ENCODE data around the gene ARF6.
A peak's percentile ranks its signal among the peaks of the same experiment; 100 is the strongest.
"Not testable (repeated sequence)": the region's sequence is repeated elsewhere in the genome, so short reads cannot be mapped to it uniquely, and the experiment has no call there.

ARF6 gene

DNA sequence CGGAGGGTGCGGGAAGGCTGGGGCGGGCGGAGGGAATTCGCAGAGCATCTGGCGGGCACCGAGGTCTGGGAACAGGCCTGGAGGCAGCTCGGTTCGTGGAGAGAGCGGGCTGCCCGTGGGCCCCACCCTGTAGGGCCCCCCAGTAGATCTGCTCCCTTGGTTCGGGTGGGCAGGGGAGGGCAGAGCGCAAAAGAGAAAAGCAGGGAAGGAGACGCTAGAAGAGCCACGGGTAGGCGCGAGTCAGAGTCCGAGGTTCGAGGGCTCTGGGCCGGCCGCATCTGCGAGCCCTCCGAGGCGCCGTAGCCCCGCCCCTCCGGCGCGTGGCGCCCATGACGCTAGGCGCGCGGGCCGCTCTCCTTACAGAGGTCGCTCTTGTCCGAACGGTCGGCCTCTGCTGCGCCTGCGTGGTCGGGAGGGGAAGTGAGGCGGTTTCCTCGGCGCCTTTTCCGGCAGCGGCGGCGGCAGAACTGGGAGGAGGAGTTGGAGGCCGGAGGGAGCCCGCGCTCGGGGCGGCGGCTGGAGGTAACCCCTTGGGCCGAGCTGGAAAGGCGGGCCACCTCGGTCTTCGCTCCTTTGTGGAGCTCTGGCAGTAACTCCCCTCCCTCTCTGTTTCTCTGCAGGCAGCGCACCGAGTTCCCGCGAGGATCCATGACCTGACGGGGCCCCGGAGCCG, at the start of gene ARF6:
Gene ARF6 (plus strand): TSS at position 447 of the 673 bp plus-strand sequence. CDS start 655 bp downstream, outside the sequence.
- DNase-seq (ENCODE audit: low read depth), result peak; percentile 85

DNA sequence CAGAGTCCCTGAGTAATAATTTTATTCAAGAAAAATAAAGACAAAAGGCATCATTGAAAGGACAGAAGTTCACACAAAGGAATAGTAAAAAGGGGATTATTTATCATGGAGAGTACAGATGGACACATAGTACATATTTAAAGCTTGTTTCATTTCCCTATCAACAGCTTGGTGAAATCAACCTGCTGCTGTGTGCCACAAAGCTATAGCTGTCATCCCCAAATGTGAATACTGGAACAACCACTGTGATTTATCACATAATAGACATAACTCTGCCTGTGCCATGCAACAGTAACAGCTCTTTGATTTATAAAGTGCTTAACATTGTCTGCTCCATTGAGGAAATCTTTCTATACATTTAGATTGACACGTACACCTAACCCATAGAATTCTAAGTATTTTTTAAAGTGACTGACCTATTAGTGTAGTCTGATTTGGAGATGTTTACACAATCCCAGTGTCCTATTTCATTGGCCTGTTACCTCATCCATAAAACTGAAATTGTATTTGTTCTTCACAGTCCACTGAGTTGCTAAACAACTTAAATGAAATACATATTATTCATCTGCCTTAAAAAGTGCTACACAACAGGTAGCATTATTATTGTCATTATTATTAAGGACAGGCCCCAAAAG, 43.6 kb upstream of the ARF6 start:
- DNase-seq (ENCODE audit: low read depth), result no peak

DNA sequence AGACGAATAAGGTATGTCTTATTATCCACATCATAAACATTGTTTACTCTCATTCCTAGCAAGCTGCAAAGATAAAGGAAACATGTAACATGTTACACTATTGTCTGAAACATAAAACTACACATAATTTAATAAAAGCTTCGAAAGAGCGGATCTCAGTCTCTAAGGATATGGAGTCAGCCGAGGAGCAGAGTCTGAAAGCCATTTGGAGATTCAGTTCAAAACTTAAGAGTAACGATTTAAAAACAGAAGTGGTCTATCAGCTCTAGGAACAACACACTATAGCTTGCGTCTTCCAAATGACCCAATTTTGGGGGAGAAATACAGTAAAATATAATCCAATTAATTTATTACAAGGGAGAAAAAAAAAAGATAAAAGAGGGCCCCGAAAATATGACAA, 41.1 kb upstream of the ARF6 start:
- no peak for DNase-seq (ENCODE audit: low read depth)

DNA sequence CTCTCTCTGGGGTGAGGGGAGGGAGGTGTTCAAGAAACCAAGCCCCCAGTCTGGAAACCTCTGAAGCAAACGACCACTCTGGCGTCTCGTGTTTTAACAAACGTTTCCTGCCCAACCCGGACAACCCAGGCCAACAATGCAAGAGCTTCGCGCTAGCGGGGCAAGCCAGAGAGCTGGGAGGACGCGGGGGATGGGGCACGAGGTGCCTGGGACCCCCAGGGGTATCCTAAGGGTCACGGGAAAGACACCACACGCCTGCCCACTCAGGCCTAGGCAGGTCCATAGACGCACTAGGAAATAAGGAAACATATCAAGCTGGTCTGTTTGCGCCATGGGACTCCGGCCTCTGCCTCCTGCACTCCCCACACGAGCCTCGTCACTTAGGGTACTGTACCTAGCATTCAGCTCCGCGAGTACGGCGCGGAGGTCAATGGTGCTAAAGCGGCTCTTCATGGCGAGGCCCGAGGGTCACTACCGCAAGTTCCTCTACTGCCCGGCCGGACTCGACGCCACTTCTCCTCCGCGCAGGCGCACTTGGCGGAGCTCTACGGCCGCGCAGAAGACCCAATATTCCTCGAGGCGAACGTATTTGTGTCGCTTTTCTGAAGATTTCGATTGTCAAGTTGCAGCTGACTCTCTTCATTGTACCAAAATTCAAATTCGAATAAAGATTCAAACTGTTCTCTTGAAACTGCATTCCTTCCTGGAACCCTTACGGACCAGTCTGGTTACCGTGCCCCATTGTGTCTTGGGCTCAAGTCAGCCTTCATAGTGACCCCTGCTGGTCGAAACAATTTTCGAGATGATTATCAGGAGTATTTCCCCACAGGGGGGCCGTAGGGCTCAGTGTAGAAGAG, 40.4 kb upstream of the ARF6 start, which contains the start of gene NEMF:
Gene NEMF (minus strand): TSS at position 488 of the 857 bp plus-strand sequence. CDS start 35 bp downstream, at position 453.
- DNase-seq (ENCODE audit: low read depth), result peak; percentile 62

DNA sequence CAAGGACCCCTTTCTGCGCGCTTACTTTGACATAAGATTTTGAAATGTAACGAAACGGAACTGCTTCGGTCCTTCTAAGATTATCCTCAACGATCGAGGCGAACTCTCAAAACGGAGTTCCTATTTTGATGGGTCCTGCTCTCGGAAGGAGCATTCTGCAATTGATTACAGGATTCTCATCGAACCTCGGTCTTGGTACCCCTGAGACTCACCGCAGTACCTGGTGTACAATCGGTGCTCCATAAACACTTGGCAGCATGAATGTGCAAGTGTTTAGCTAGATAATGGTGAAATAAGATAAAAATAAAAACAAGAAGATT, 39.8 kb upstream of the ARF6 start:
- DNase-seq (ENCODE audit: low read depth), result no peak

DNA sequence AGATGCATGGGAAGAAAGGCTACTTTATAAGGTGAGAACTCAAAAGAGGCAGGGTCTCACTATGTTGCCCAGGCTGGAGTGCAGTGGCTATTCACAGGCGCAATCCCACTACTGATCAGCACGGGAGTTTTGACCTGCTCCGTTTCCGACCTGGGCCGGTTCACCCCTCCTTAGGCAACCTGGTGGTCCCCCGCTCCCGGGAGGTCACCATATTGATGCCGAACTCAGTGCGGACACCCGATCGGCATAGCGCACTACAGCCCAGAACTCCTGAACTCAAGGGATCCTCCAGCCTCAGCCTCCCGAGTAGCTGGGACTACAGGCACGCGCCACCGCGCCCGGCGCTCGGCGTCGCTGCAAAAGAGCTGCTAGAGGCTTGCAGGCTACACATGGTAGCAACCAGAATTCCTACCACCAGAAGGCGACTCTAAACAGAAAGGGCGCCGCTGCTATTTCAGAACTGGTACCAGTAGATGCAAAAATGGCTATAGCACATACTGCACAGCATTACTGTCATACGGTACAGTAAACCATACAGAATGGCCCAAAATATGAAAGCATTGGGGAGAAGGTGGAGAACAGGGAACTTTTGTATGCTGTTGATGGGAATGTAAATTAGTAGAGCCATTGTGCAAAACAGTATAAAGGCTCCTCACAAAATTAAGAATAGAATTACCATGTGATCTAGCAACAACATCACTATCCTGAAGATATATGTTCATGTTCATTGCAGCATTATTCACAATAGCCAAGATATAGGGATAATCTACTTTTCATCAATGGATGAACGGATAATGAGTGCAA, 39.1 kb upstream of the ARF6 start:
- DNase-seq (ENCODE audit: low read depth), result peak; percentile 38

DNA sequence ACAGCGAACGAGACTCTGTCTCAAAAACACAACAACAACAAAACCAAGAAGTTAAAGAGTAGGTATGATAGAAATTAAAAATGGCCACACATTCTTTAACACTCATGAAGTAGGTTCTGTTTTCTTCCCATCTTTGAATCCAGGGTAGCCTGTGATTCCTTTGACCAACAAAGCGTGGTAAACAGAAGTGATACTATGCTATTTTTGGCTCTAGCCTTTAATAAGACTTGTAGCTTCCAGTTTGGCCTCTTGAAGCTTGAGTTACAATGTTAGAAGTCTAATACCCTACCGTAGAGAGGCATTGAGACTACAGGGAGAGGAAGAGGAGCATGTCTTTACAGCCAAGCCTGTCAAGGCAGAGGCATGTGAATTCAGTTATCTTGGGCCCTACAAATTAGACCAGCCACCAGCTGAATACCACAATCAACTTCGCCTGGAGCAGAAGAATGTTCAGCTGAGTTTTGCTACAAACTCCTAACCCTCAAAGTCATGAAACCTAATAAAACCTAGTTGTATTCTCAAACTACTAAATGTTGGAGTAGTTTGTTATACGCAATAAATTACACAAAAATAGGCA, 35.4 kb upstream of the ARF6 start:
- DNase-seq (ENCODE audit: low read depth), result no peak

DNA sequence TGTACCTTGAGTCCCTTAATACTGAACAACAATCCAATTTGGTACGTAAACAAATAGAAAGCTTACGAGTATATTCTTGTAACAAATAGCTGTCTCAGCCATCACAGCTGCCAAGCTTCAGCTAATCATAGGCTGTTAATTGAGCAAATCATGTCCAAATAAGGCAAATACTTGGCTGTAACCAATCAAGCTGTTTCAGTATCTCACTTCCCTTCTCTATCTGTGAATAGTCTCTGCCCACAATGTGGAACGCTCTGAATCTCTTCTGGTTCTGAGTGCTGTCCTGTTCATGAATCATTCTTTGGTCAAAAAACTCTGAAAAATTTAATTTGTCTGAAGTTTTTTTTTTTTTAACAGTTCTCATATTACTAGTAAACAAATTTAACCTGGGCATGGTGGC, 34.5 kb upstream of the ARF6 start:
- no peak for DNase-seq (ENCODE audit: low read depth)

DNA sequence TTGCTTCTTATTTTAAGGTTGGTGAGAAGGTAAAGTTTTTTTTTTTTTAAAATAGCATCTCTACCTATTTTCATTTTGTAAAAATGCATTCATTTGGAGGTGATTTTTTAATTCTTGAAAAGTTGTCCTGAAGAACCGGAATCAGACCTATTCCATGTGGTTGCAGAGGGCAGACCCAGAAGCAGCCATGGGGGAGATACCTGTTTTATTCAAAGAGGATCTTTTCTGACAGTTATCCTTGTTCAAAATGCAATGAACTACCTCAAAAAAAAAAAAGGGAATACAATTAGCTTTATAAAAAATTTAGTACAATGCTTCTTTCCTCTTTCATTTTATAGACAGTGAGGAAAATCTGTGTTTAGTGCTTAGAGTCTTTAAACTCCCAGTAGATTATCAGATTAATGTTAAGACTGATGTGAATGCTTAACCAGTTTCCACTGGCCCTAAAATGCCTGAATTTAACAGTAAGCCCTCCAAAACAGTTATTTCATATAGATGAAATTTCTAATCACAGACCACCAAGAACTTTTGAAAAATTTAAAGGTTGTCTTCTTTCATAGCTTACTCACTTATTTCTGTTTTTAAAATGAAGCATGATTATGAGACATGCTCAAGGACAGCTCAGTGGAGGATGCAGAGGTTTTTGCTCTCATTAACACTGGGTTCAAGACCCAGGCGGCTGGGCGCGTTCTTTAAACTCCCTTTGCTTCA, 31.7 kb upstream of the ARF6 start:
- DNase-seq (ENCODE audit: low read depth), result no peak

DNA sequence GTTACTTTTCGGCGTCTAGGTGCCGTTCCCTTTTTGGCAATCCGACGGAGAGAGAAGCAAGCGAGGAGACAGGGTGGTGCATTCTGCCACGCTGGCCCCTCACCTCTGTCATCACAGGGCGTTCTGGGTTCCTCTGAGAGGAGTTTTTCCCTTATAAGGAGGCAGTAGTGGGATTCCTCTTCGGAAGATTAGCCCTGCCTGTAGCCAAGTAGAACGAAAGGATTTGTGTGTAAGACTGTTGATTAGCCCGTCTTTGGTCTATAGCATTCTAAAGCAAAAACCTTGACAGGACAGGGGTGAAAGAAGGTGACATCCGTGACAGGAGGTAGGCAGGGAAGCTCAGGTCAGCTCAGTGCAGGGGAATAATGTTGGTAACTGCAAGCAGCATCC, 31.2 kb upstream of the ARF6 start:
- peak; percentile 33 for DNase-seq (ENCODE audit: low read depth)

DNA sequence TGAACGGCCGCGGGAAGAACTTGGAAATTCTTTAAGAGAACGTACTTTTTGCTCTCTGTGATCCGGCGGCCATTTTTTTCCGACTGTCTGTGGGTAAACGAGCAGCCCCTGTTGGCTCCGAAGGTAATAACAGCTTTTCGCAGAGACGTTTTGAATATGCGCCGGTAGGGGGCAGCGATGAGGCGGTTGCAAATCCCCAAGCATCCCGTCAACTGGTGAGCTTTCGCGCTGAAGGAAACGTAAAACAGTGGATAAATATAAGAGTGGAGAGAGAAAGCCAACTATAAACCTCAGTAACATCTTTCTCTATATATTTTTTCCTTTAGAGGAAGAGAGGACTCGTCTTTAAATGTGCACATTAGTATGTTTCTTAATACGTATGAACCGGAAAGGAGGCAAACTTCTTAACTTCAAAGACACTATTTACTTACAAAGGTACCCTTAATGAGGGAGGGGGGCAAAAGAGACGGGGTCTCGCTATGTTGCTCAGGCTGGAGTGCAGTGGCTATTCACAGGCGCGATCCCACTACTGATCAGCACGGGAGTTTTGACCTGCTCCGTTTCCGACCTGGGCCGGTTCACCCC, 30.7 kb upstream of the ARF6 start:
- peak; percentile 67 for DNase-seq (ENCODE audit: low read depth)

DNA sequence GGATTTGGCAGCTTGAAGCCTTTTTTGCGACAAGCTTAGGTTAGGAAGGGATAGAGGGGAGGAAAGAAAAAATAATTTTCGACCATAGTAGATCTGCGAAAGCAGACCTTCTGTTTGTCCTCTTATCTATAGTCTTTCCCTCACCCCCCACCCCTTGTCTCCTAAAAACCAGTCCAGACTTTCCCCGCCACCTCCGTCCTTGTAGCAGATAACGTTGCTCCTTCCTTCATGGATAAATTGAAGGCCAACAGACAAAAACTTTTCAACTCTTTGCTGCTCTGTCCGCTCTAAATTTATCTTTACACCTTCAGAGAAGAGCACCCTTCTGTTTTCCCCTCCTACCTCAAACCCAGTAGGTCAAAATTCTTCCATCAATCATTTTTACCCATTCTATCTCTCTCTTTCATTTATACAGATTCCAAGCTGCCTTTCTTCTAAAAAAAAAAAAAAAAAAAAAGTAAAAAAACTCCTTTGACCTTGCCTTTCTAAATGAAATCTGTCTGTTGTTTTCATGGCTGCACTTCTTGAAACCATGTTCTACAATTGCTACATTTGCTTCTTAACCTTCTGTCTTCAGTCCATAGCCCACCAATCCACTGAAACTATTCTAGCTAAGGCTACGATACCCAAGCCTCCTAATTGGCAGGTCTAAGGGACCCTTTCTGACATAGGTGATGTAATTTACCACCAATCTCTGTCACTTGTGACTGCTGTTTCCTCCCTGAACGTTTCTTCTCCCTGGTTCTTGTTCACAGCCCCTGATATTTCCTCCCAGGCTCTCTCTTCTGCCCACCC, 29.2 kb upstream of the ARF6 start:
- DNase-seq (ENCODE audit: low read depth), result peak; percentile 37

DNA sequence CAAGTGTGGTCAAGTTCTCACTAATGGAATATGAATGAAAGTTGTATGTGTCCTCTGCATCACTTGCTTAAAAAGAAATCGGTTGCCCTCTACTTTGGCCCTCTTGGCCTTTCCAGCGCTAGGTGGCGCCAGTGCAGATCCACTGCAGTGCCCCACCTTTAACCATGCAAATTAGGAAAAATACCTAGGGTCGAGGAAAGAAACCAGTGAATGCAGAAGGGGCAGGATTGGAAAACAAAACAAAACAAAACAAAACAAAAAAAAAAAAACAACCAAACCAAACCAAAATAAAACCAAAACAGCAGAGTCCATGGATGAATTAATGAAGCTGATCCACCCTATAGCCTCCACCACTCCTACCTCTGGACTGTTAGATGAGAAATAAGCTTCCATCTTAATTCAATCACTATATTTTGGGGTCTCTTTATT, 27.4 kb upstream of the ARF6 start:
- peak; percentile 47 for DNase-seq (ENCODE audit: low read depth)

DNA sequence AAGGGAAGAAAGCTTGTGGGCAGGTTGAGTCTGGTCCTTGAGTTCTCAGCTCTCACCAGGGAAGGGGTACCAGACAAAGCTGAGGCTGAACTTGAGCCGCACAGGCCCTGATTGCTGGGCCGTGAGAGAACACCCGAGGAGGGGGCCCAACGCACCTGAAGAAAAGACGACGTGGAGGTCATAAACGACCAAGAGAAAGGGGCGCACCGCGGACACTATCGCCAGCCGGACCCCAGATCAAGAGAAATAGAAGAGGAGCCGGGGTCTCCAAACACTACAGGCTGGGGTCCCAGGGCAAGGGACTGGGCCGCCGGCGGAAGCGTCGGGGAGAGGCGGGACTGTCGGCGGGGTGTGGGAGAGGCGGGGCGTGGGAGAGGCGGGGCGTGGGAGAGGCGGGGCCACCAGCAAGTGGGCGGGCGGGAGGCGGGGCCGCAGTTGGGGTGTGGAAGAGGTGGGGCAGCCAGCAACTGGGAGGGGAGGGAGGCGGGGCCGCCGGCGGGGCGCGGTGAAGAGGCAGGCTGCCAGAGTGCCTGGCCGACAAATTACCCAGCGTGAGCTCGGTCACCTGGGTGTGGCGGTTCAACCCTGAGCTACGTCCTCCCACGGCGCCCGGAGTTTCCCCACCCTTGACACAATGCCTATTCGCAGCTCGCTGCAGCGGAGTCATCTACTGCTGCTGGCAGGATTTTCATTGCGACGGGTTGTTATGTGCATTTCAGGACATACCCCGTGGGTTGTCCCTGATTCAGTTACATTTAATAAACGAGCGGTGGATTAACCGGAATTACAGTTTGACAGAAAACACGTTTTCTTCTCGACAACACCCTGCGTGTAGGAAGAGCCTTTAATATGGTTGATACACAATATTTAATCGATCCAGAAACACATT, 24.8 kb upstream of the ARF6 start:
- DNase-seq (ENCODE audit: low read depth), result peak; percentile 87

DNA sequence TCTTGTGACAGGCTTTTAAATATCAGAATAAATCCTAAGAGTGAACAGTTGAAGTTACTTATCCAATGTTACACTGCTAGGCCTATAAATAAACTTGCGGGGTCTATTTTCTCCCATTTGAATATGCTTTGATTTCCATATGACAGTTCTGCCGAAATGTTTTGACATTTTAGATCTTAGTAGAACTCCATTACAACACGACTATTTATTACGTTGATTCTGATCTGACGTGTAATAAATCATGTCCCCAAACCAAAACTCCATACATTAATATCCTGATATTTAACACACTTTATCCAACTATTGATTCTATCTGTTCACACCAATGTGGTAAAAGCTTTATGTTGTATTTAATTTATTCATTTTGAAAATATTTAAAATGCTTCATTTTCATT, 24.2 kb upstream of the ARF6 start:
- no peak for DNase-seq (ENCODE audit: low read depth)

DNA sequence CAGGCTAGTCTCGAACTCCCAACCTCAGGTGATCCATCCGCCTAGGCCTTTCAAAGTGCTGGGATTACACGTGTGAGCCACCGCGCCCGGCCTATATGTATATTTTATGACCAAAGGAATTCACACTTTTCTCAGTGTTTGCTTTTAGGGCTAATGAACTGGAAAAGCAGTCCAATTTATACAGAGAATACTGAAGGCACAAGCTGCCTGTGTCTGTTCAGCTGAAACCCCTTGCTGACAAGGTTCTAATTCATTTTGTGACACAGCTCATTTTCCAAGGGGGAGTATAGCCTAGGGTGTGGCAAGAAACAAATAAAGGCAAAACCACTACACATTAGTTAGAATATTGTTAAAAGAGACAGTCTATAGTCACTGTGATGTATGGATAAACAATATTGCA, 22.0 kb upstream of the ARF6 start:
- no peak for DNase-seq (ENCODE audit: low read depth)

DNA sequence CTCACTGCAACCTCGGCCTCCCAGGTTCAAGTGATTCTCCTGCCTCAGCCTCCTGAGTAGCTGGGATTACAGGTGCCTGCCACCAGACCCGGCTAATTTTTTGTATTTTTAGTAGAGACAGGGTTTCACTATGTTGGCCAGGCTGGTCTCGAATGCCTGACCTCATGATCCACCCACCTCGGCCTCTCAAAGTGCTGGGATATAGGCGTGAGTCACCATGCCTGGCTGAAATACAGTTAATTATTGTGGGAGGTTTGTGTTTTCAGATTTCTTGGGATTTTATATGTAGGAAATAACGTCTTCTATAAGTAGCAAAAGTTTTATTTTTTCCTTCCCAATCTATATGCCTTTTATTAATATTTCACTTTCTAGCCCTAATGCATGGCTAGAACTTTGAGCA, 19.3 kb upstream of the ARF6 start:
- DNase-seq (ENCODE audit: low read depth), result not testable (repeated sequence)

DNA sequence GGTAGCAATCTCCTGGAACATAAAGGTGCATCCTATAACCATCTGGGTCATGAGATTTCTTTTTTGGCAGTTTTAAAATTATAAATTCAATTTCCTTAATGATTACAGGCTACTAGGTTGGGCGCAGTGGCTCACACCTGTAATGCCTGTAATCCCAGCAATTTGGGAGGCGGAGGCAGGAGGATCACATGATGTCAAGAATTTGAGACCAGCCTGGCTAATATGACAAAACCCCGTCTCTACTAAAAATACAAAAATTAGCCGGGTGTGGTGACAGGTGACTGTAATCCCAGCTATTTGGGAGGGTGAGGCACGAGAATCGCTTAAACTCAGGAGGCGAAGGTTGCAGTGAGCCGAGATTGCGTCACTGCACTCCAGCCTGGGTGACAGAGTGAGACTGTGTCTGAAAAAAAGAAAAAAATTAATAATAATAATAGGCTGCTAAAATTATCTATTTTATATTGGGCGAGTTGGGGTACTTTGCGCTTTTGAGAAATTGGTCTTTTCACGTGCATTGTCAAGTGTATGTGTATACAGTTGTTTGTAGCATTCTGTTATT, 17.2 kb upstream of the ARF6 start:
- DNase-seq (ENCODE audit: low read depth), result no peak

Data from CMK (cell line).